NT2/D1 (cell line): ENCODE measurements around the gene HIBADH.

Experiments used
- SUZ12 ChIP-seq: IDR thresholded peaks from 2 replicates; pipeline ENCODE4 v1.6.1; 2011; ENCODE audit not compliant: insufficient read length, insufficient read depth; ENCODE audit errors: extremely low read depth
- YY1 ChIP-seq: IDR thresholded peaks from 2 replicates; pipeline ENCODE4 v1.6.1; 2011; ENCODE audit not compliant: insufficient read length, insufficient read depth
- ZNF274 ChIP-seq: IDR thresholded peaks from 2 replicates; pipeline ENCODE4 v1.6.1; 2011; ENCODE audit warnings: mild to moderate bottlenecking, low read depth, low read length

DNA sequence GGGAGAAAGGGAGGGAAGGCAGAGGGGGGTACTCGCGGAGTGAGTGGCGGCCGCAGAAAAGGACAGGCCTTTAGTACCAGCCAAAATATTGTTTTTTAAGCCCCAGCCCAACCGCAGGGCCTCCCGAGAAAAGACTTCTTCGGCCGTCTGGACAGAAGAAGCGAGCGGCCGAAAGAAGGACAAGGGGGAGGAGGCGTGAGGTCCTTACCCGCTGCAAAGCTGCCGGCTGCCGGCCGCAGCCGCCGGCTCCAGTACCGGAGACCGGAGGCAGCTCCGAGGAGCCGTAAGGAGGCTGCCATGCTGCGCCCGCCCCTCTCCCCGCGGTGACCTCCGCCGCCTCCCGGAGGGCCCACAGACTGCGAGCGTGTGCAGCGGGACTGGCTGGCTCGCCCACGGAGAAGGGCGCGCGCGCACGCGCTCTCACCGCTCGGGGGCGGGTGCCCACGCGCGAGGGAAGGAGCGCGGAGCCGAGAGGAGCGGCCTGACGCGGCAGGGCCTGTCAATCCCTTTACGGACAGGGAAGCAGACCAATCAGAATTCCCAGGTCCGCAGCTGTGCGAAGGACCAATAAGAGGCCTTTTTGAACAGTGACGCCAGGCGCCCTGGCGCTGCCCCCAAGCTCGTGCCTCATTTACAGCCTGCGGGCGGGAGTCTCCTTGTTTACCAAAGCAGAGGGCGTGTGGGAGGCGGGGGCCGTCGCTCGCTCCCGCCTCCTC, at the start of gene HIBADH:
- no peak for TF ChIP-seq YY1
- TF ChIP-seq ZNF274 = no peak
- TF ChIP-seq SUZ12 = no peak
